ENCODE data around the gene HLA-DMB.
"Not testable (repeated sequence)": the region's sequence is repeated elsewhere in the genome, so short reads cannot be mapped to it uniquely, and the experiment has no call there.

Gene HLA-DMB

DNA sequence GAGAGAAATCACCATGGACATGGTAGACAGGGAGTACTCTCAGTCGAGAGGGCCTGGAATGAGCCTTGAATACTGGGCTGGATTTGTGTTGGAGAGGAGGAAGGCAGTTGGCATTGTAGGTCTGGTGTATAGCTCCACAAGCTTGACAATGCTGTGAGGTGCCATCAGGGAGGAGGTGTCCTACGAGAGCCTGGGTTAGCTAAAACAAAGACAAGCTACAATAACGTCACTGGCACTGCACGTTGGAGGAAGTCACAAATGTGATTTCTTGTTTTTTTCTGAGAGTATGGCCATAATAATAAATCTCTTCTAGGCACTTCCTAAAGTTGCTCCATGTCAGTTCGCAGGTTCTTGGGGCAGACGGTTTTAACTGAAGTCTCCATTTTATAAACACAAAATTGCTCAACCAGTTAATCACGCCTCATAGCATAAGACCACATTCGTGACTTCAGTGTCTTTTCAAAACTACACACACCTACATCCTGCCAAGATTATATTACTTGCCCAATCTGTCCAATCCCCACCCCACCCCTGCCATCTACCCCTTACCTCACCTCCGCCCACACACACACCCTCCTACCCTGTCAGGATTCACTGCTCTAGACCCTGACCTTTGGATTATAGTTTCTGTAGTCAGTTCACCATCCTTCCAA is 4.4 kb upstream of the HLA-DMB start:
- no peak for ATAC-seq
- TF ChIP-seq ZFP30 (CRISPR knock-in tag; IDR thresholded peaks at IDR 0.05) = no peak
- no peak for TF ChIP-seq ZNF70 (CRISPR knock-in tag; IDR thresholded peaks at IDR 0.05)
- no peak for TF ChIP-seq ZNF8 (CRISPR knock-in tag; IDR thresholded peaks at IDR 0.05)
- TF ChIP-seq ARNTL (CRISPR knock-in tag; IDR thresholded peaks at IDR 0.05; ENCODE audit: borderline replicate concordance, low read depth) = no peak
- TF ChIP-seq, protein P1, sequence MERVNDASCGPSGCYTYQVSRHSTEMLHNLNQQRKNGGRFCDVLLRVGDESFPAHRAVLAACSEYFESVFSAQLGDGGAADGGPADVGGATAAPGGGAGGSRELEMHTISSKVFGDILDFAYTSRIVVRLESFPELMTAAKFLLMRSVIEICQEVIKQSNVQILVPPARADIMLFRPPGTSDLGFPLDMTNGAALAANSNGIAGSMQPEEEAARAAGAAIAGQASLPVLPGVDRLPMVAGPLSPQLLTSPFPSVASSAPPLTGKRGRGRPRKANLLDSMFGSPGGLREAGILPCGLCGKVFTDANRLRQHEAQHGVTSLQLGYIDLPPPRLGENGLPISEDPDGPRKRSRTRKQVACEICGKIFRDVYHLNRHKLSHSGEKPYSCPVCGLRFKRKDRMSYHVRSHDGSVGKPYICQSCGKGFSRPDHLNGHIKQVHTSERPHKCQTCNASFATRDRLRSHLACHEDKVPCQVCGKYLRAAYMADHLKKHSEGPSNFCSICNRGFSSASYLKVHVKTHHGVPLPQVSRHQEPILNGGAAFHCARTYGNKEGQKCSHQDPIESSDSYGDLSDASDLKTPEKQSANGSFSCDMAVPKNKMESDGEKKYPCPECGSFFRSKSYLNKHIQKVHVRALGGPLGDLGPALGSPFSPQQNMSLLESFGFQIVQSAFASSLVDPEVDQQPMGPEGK (CRISPR knock-in tag; IDR thresholded peaks at IDR 0.05; ENCODE audit: borderline replicate concordance) = no peak
- TF ChIP-seq, protein P2, sequence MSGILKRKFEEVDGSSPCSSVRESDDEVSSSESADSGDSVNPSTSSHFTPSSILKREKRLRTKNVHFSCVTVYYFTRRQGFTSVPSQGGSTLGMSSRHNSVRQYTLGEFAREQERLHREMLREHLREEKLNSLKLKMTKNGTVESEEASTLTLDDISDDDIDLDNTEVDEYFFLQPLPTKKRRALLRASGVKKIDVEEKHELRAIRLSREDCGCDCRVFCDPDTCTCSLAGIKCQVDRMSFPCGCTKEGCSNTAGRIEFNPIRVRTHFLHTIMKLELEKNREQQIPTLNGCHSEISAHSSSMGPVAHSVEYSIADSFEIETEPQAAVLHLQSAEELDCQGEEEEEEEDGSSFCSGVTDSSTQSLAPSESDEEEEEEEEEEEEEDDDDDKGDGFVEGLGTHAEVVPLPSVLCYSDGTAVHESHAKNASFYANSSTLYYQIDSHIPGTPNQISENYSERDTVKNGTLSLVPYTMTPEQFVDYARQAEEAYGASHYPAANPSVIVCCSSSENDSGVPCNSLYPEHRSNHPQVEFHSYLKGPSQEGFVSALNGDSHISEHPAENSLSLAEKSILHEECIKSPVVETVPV (CRISPR knock-in tag; IDR thresholded peaks at IDR 0.05) = no peak
- TF ChIP-seq, protein P3, sequence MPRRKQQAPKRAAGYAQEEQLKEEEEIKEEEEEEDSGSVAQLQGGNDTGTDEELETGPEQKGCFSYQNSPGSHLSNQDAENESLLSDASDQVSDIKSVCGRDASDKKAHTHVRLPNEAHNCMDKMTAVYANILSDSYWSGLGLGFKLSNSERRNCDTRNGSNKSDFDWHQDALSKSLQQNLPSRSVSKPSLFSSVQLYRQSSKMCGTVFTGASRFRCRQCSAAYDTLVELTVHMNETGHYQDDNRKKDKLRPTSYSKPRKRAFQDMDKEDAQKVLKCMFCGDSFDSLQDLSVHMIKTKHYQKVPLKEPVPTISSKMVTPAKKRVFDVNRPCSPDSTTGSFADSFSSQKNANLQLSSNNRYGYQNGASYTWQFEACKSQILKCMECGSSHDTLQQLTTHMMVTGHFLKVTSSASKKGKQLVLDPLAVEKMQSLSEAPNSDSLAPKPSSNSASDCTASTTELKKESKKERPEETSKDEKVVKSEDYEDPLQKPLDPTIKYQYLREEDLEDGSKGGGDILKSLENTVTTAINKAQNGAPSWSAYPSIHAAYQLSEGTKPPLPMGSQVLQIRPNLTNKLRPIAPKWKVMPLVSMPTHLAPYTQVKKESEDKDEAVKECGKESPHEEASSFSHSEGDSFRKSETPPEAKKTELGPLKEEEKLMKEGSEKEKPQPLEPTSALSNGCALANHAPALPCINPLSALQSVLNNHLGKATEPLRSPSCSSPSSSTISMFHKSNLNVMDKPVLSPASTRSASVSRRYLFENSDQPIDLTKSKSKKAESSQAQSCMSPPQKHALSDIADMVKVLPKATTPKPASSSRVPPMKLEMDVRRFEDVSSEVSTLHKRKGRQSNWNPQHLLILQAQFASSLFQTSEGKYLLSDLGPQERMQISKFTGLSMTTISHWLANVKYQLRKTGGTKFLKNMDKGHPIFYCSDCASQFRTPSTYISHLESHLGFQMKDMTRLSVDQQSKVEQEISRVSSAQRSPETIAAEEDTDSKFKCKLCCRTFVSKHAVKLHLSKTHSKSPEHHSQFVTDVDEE (CRISPR knock-in tag; IDR thresholded peaks at IDR 0.05) = no peak
- TF ChIP-seq PPARA (CRISPR knock-in tag; IDR thresholded peaks at IDR 0.05; ENCODE audit: borderline replicate concordance) = no peak
- TF ChIP-seq, protein P4, sequence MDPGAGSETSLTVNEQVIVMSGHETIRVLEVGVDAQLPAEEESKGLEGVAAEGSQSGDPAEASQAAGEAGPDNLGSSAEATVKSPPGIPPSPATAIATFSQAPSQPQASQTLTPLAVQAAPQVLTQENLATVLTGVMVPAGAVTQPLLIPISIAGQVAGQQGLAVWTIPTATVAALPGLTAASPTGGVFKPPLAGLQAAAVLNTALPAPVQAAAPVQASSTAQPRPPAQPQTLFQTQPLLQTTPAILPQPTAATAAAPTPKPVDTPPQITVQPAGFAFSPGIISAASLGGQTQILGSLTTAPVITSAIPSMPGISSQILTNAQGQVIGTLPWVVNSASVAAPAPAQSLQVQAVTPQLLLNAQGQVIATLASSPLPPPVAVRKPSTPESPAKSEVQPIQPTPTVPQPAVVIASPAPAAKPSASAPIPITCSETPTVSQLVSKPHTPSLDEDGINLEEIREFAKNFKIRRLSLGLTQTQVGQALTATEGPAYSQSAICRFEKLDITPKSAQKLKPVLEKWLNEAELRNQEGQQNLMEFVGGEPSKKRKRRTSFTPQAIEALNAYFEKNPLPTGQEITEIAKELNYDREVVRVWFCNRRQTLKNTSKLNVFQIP (CRISPR knock-in tag; IDR thresholded peaks at IDR 0.05; ENCODE audit: borderline replicate concordance, low read depth) = no peak
- TF ChIP-seq BACH2 (CRISPR knock-in tag; IDR thresholded peaks at IDR 0.05; ENCODE audit: borderline replicate concordance) = no peak
- no peak for TF ChIP-seq CSDC2 (CRISPR knock-in tag; IDR thresholded peaks at IDR 0.05)
- TF ChIP-seq ZNF565 (CRISPR knock-in tag; conservative IDR thresholded peaks at IDR 0.05; ENCODE audit: low read depth) = no peak
- no peak for TF ChIP-seq OSR1 (CRISPR knock-in tag; IDR thresholded peaks at IDR 0.05)
- no peak for TF ChIP-seq ISL1 (CRISPR knock-in tag; IDR thresholded peaks at IDR 0.05)
- no peak for TF ChIP-seq TCF4 (CRISPR knock-in tag; IDR thresholded peaks at IDR 0.05; ENCODE audit: borderline replicate concordance)
- no peak for TF ChIP-seq GLIS3 (CRISPR knock-in tag; IDR thresholded peaks at IDR 0.05)
- TF ChIP-seq ZFP3 (CRISPR knock-in tag; IDR thresholded peaks at IDR 0.05) = no peak
- TF ChIP-seq, protein P5, sequence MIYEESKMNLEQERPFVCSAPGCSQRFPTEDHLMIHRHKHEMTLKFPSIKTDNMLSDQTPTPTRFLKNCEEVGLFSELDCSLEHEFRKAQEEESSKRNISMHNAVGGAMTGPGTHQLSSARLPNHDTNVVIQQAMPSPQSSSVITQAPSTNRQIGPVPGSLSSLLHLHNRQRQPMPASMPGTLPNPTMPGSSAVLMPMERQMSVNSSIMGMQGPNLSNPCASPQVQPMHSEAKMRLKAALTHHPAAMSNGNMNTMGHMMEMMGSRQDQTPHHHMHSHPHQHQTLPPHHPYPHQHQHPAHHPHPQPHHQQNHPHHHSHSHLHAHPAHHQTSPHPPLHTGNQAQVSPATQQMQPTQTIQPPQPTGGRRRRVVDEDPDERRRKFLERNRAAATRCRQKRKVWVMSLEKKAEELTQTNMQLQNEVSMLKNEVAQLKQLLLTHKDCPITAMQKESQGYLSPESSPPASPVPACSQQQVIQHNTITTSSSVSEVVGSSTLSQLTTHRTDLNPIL (CRISPR knock-in tag; IDR thresholded peaks at IDR 0.05; ENCODE audit: low read depth) = no peak
- TF ChIP-seq RARB (CRISPR knock-in tag; IDR thresholded peaks at IDR 0.05) = no peak
- TF ChIP-seq ESRRG (CRISPR knock-in tag; IDR thresholded peaks at IDR 0.05) = no peak

DNA sequence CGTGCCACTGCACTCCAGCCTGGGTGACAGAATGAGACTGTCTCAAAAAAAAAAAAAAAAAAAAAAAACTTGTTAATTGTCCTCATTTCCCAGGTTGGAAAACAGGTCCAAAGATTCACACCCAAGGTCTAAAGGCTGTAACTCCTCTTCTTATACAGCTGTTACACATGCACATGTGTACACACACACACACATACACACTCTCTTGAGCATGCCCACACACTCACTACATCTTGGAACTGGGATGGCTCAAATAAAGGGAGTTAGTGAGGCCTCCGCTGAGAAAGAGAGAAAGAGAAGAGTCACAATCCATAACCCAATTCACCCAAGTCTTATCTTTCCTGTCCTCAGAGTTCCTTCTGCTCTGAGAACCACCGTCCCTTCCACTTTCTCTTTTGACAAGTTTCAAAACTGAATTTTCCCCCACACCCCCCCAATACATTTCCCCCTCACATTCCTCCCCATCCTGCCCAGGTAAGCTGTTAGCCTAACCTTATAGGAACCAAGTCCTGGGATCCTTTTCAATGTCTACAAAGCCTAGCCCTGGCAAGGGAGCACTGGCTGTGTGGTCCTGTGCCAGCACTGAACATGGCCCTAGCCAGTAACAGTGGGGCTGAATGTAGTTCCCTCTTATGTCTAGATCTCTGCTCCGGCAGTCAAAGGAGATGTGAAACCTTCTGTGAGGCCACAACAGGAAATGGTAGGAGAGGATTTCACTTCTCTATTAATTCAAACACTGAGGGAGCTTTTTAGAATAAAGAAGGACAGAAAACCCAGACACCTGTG is 3.2 kb upstream of the HLA-DMB start:
- no peak for ATAC-seq
- TF ChIP-seq TOX (CRISPR knock-in tag; IDR thresholded peaks at IDR 0.05; ENCODE audit: borderline replicate concordance) (no peak), ISL1 (CRISPR knock-in tag; IDR thresholded peaks at IDR 0.05) (no peak), ZNF565 (CRISPR knock-in tag; conservative IDR thresholded peaks at IDR 0.05; ENCODE audit: low read depth) (no peak)

DNA sequence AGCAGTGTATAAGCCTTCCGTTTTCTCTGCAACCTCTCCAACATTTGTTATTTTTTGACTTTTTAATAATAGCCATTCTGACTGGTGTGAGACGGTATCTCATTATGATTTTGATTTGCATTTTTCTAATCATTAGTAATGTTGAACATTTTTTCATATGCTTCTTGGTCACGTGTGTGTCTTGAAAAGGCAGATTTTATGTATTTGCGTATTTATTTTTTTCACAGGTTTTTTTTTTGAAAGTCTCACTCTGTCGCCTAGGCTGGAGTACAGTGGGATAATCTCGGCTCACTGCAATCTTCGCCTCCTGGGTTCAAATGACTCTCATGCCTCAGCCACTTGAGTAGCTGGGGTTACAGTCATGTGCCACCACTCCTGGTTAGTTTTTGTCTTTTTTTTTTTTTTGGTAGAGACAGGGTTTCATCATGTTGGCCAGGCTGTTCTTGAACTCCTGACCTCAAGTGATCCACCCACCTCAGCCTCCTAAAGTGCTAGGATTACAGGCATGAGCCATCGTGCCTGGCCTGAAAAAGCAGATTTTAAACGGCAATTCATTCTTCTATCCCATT is 1.8 kb upstream of the HLA-DMB start:
- ATAC-seq = not testable (repeated sequence)

Data from SK-N-SH treated with all-trans-retinoic acid at 6 μM for 48 hours (cell line).